GM06990 (cell line): ENCODE results near the gene ARSD.
"Not testable (repeated sequence)": the region's sequence is repeated elsewhere in the genome, so short reads cannot be mapped to it uniquely, and the experiment has no call there.

ENCODE experiments used
- DNase-seq: peaks from one replicate; pipeline ENCODE4 v3.0.0-alpha.2; 2011; ENCODE audit not compliant: insufficient read length; ENCODE audit errors: extremely low read depth
- H3K27me3 ChIP-seq: replicated peaks from 2 replicates; pipeline ENCODE4 v1.6.0; 2011; ENCODE audit warnings: low read length; ENCODE audit not compliant: control insufficient read depth, insufficient read depth
- H3K36me3 ChIP-seq: 2 replicates; pipeline ENCODE4 v1.5.1; 2011; ENCODE audit warnings: low read length; ENCODE audit not compliant: control insufficient read depth, insufficient read depth
- H3K4me3 ChIP-seq: replicated peaks from 2 replicates; pipeline ENCODE4 v1.5.1; 2011; ENCODE audit warnings: low read depth, mild to moderate bottlenecking, control low read depth, low read length
- TF ChIP-seq, protein P1 (sequence below): IDR thresholded peaks from 2 replicates; pipeline ENCODE4 v1.5.1; 2011; ENCODE audit warnings: low read length, control low read depth, mild to moderate bottlenecking, inconsistent platforms; ENCODE audit not compliant: insufficient read depth, poor library complexity, severe bottlenecking

The ARSD gene

DNA sequence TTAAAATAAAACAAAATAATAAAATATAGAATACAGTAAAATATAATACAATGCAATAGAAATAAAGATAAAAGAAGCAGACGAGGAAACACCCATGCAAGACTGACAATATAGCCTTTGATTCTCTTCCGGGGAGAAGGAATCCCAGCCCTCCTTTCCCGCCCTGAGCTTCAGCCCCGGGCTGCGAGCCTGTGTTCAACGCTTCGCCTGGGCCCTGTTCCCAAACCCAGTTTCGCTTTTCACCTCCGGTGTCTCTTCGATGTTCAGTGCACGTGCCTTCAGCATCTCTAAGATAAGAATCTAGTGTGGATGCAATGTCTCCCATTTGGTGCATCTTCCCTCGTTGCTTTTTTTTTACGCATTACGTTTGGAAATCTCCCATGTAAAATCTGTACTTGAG is 38.4 kb upstream of the ARSD start:
- Histone ChIP-seq H3K27me3 (no peaks in the 10 kb centered on the region), H3K36me3 (no peaks in the 10 kb centered on the region), H3K4me3 (no peak overlapping the region)
- TF ChIP-seq, protein P1, sequence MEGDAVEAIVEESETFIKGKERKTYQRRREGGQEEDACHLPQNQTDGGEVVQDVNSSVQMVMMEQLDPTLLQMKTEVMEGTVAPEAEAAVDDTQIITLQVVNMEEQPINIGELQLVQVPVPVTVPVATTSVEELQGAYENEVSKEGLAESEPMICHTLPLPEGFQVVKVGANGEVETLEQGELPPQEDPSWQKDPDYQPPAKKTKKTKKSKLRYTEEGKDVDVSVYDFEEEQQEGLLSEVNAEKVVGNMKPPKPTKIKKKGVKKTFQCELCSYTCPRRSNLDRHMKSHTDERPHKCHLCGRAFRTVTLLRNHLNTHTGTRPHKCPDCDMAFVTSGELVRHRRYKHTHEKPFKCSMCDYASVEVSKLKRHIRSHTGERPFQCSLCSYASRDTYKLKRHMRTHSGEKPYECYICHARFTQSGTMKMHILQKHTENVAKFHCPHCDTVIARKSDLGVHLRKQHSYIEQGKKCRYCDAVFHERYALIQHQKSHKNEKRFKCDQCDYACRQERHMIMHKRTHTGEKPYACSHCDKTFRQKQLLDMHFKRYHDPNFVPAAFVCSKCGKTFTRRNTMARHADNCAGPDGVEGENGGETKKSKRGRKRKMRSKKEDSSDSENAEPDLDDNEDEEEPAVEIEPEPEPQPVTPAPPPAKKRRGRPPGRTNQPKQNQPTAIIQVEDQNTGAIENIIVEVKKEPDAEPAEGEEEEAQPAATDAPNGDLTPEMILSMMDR = no peak
- no peak for DNase-seq

DNA sequence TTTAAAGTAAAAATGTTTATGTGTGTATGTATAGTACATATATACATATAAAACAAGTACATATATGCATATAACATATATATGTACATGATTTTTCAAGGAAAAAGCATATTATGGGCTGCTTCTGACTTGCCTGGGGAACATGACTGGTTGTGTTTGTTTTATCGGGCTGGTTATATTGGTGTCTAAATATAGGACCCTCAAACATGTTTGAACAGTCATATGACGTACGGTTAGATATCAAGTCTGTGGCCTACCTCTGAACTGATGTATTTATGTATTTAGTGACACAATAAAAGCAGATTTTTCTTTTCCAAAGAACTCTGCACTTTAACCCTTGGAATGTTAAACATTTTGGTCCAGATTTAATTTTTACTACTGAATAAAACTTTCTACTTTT is 37.9 kb upstream of the ARSD start:
- Histone ChIP-seq H3K4me3 (no peak overlapping the region), H3K27me3 (no peaks in the 10 kb centered on the region), H3K36me3 (no peaks in the 10 kb centered on the region)
- no peak for DNase-seq
- TF ChIP-seq, protein P1 = no peak

DNA sequence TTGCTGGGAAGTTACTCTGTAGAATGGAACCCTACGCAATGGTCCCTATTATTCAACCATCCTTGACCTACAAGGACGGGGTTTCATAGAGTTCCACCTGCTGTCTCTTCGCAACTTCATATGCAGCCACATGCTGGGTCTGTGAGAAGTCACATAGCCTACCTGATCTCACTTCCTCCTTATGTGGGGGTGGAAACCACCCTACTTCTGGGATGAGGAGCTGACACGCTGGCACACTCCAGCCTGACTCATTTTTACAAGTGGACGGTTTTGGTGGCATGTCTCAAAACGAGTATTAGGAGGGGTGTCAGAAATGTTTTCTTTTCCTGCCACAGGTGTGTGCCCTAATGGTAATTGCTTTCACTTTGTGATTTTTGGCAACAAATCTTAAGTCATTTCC is 36.8 kb upstream of the ARSD start:
- TF ChIP-seq, protein P1 = no peak
- no peaks in the 10 kb centered on the region for H3K27me3 ChIP-seq
- DNase-seq = peak; percentile 9
- no peaks in the 10 kb centered on the region for H3K36me3 ChIP-seq
- no peak overlapping the region for H3K4me3 ChIP-seq

DNA sequence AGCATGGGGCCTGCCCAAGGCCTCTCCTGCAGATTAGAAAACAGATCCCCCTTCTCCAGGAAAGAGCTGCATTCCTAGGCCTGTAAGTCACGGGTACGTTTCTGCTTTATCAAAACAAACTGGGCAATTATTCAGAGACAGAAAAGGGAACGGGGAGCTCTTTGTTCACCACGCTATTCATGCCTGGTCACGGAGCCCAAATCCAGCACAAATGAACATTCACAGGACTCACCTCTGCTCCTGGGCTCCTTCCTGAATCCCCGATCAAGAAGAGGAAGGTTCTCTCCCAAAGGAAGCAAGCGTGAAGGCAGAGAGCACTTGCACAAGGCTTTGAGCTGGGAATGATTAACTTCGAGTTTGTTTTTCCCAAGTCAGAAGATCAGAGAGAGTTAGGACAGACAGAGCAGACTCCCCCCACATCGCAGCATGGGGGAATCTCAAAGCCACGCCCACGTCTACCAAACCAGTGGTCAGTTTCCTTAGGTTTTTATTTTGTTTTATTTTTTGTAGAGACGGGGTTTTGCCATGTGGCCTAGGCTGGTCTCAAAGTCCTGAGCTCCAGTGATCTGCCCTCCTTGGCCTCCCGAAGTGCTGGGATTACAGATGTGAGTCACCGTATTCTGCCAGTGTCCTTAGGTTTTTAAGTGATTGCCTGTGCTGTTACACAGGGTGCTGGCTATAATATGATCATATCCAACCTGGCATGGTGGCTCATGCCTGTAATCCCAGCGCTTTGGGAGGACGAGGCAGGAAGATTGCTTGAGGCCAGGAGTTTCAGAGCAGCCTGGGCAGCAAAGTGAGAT is 35.1 kb upstream of the ARSD start:
- H3K36me3 ChIP-seq, DNase-seq, H3K27me3 ChIP-seq, H3K4me3 ChIP-seq: not testable (repeated sequence)

DNA sequence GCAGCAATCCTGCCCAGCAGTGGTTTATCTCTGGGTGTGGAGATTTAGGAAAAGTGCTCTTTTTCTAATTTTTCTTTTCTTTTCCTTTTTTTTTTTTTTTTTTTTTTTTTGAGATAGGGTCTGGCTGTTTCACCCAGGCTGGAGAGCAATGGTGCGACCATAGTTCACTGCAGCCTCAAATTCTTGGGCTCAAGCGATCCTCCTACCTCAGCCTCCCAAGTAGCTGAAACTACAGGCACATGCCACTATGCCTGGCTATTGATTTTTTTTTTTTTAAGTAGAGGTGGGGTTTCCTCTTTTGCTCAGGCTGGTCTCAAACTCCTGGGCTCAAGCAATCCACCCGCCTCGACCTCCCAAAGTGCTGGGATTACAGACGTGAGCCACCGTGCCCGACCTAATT is 34.3 kb upstream of the ARSD start:
- not testable (repeated sequence) for H3K4me3 ChIP-seq, H3K36me3 ChIP-seq, H3K27me3 ChIP-seq, DNase-seq

DNA sequence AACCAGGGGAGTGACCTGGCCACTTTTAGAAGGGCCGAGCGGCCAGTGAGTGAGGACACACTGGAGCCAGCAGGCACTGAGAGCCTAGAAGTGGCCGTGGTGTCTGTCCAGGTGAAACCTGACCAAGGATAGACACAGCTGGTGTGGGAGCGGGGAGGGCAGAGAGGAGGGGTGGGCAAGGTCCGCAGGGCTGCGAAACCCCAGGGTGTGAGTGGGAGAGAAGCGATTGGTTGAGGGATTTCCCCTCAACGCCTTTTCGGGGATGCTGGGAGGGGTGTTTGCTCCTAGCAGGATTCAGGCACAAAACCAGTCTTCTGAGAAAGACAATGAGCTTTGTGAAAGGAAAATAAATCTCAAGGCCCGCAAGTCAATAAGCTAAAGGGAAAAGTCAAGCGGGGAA is 33.2 kb upstream of the ARSD start:
- Histone ChIP-seq H3K36me3 (no peaks in the 10 kb centered on the region), H3K27me3 (no peaks in the 10 kb centered on the region), H3K4me3 (no peak overlapping the region)
- TF ChIP-seq, protein P1 = no peak
- DNase-seq = no peak
